CD4-positive, alpha-beta T cell (primary cell): Measurements from ENCODE around the gene SLC26A4. TPM values are rescaled to one million over a fixed set of nuclear protein-coding genes. Genes with fewer than 3 reads are reported as not detected.

ENCODE experiments used
- ATAC-seq: fragments of 200-7000 bp; cut with Tn5 transposase; one replicate; pipeline ENCODE4 v1.10.0; 2022; ENCODE audit warnings: mild to moderate bottlenecking; ENCODE audit not compliant: poor library complexity
- CTCF ChIA-PET: fragments of 350-600 bp; sonication (Branson Sonifier 250); formaldehyde crosslinking; loops from one replicate; lab custom pipeline; 2021; ENCODE audit warnings: antibody characterized with exemption, inconsistent platforms; lab: Charles Lee
- POLR2A ChIA-PET: fragments of 350-600 bp; sonication (Branson Sonifier 250); formaldehyde crosslinking; loops from one replicate; lab custom pipeline; 2021; ENCODE audit warnings: antibody characterized with exemption, inconsistent platforms; lab: Charles Lee
- DNase-seq, 14 experiments: peaks; one replicate each; pipeline ENCODE4 v3.0.0-alpha.2; 2013 to 2020; ENCODE audit warnings: mixed read lengths in 2 of 14
- H3K27ac ChIP-seq, 2 donors: one replicate each; pipeline versions ENCODE4 v1.5.1 to v1.7.0; 2013; ENCODE audit warnings: low read length in 2 of 2, low read depth in 1 of 2, mild to moderate bottlenecking in 1 of 2
- H3K27me3 ChIP-seq, 2 experiments: 1 replicate in 1 of 2; 2 replicates in 1 of 2; pipeline versions ENCODE4 v1.6.1 to v1.7.0; 2013; ENCODE audit warnings: low read length in 2 of 2, control low read depth in 1 of 2, mild to moderate bottlenecking in 1 of 2, moderate library complexity in 1 of 2; ENCODE audit not compliant: insufficient read depth in 2 of 2, control insufficient read depth in 1 of 2
- H3K36me3 ChIP-seq: one replicate; pipeline ENCODE4 v1.6.1; 2013; ENCODE audit warnings: low read length, control low read depth; ENCODE audit not compliant: insufficient read depth
- H3K4me1 ChIP-seq: one replicate; pipeline ENCODE4 v1.6.1; 2013; ENCODE audit warnings: low read length, control low read depth; ENCODE audit not compliant: insufficient read depth
- H3K4me3 ChIP-seq: one replicate; pipeline ENCODE4 v1.5.1; 2013; ENCODE audit warnings: mild to moderate bottlenecking, low read length, moderate library complexity
- H3K9me3 ChIP-seq, 2 experiments: 1 replicate in 1 of 2; 2 replicates in 1 of 2; pipeline versions ENCODE4 v1.6.1 to v1.7.0; 2013; ENCODE audit warnings: low read length in 2 of 2, mild to moderate bottlenecking in 2 of 2, control low read depth in 1 of 2, moderate library complexity in 1 of 2; ENCODE audit not compliant: control insufficient read depth in 1 of 2, insufficient read depth in 1 of 2
- H3K27ac Mint-ChIP-seq: one replicate; pipeline ENCODE4 v1.8.0; 2020; ENCODE audit warnings: mixed read lengths
- H3K27me3 Mint-ChIP-seq: one replicate; pipeline ENCODE4 v1.8.0; 2021; ENCODE audit warnings: mixed read lengths
- H3K36me3 Mint-ChIP-seq: one replicate; pipeline ENCODE4 v1.8.0; 2021; ENCODE audit warnings: low read depth, mixed read lengths
- H3K4me1 Mint-ChIP-seq: one replicate; pipeline ENCODE4 v1.8.0; 2021; ENCODE audit warnings: low read depth, mixed read lengths
- H3K4me3 Mint-ChIP-seq: one replicate; pipeline ENCODE4 v1.8.0; 2020; ENCODE audit warnings: mild to moderate bottlenecking, mixed read lengths
- H3K9me3 Mint-ChIP-seq: one replicate; pipeline ENCODE4 v1.8.0; 2020; ENCODE audit warnings: mixed read lengths
- CTCF ChIP-seq: fragments of 200-600 bp; IDR thresholded peaks from one replicate; pipeline ENCODE4 v1.8.0; 2022; ENCODE audit warnings: antibody characterized with exemption, mild to moderate bottlenecking
- intact Hi-C, 2 experiments: fragments of 100-400 bp; cut with DNase I in 1 of 2; cut with micrococcal nuclease in 1 of 2; formaldehyde crosslinking; loops; one replicate each; pipeline versions ENCODE4 v1.15.1 to v1.9.0; 2023 to 2025; cut with DNase I, micrococcal nuclease
- total RNA-seq, 174 experiments: library from RNA in 2 of 174; stranded (reverse) in 2 of 174; gene quantifications; one replicate each; pipeline ENCODE4 v1.2.3 and lab custom pipeline; 2021 to 2026

Gene SLC26A4
- total RNA-seq, 2 experiments from 2014 or later = not detected

- Histone ChIP-seq H3K27me3 (peaks cover 0 to 7% of the 10 kb centered on the region in 2 experiments), H3K36me3 (no peaks in the 10 kb centered on the region), H3K9me3 (no peaks in the 10 kb centered on the region), H3K4me3 (no peak overlapping the region), H3K4me1 (no peaks in the 10 kb centered on the region), H3K27ac (no peak overlapping the region)
- no peak overlapping the region for H3K27ac Mint-ChIP-seq
- ChIA-PET POLR2A (no interaction called here), CTCF (no interaction called here)
- DNase-seq = no peak
- intact Hi-C loops = no loop called here
- ATAC-seq = no peak
- H3K27me3 Mint-ChIP-seq = peaks cover 18% of the 10 kb centered on the region
- H3K4me1 Mint-ChIP-seq = no peaks in the 10 kb centered on the region
- TF ChIP-seq CTCF = no peak
- no peaks in the 10 kb centered on the region for H3K9me3 Mint-ChIP-seq
- H3K36me3 Mint-ChIP-seq = no peaks in the 10 kb centered on the region
- no peak overlapping the region for H3K4me3 Mint-ChIP-seq
Observed at GRCh38 chr7:107689553-107689952, 28.9 kb downstream of the SLC26A4 start.

- intact Hi-C loops = no loop called here
- H3K4me3 Mint-ChIP-seq = no peak overlapping the region
- no peak overlapping the region for H3K27ac Mint-ChIP-seq
- CTCF ChIA-PET = no interaction called here
- Histone ChIP-seq H3K36me3 (no peaks in the 10 kb centered on the region), H3K4me3 (no peak overlapping the region), H3K9me3 (no peaks in the 10 kb centered on the region), H3K4me1 (no peaks in the 10 kb centered on the region), H3K27ac (no peak overlapping the region), H3K27me3 (peaks cover 0 to 7% of the 10 kb centered on the region in 2 experiments)
- H3K4me1 Mint-ChIP-seq = no peaks in the 10 kb centered on the region
- ATAC-seq = no peak
- no peaks in the 10 kb centered on the region for H3K9me3 Mint-ChIP-seq
- POLR2A ChIA-PET = interaction anchor here (1.1 kb wide), 1 partner anchor 9 kb away, joined by 3 read pairs; no protein-coding TSS in a partner anchor
- DNase-seq = no peak
- TF ChIP-seq CTCF = no peak
- H3K36me3 Mint-ChIP-seq = no peaks in the 10 kb centered on the region
- H3K27me3 Mint-ChIP-seq = peaks cover 18% of the 10 kb centered on the region
Observed at GRCh38 chr7:107690084-107690483, 29.5 kb downstream of the SLC26A4 start.

- peaks cover 18% of the 10 kb centered on the region for H3K27me3 Mint-ChIP-seq
- Histone ChIP-seq H3K36me3 (no peaks in the 10 kb centered on the region), H3K27me3 (peaks cover 0 to 7% of the 10 kb centered on the region in 2 experiments), H3K4me1 (no peaks in the 10 kb centered on the region), H3K27ac (no peak overlapping the region), H3K9me3 (no peaks in the 10 kb centered on the region), H3K4me3 (no peak overlapping the region)
- intact Hi-C loops = no loop called here
- H3K36me3 Mint-ChIP-seq = no peaks in the 10 kb centered on the region
- ATAC-seq (no peak), DNase-seq (no peak)
- TF ChIP-seq CTCF = no peak
- H3K4me3 Mint-ChIP-seq = no peak overlapping the region
- H3K27ac Mint-ChIP-seq = no peak overlapping the region
- H3K4me1 Mint-ChIP-seq = no peaks in the 10 kb centered on the region
- ChIA-PET CTCF (no interaction called here), POLR2A (interaction anchor here (1.1 kb wide), 1 partner anchor 10 kb away, joined by 3 read pairs; no protein-coding TSS in a partner anchor)
- no peaks in the 10 kb centered on the region for H3K9me3 Mint-ChIP-seq
Observed at GRCh38 chr7:107690611-107691010, 30.0 kb downstream of the SLC26A4 start.
